Measurements from ENCODE around the gene PCDHGA9.
"Not testable (repeated sequence)": the region's sequence is repeated elsewhere in the genome, so short reads cannot be mapped to it uniquely, and the experiment has no call there.

GRCh38 chr5:141432726-141433125, 30.1 kb downstream of the PCDHGA9 start:
- TF ChIP-seq CBX5 (IDR thresholded peaks at IDR 0.05; ENCODE audit: low read depth); MLLT1 (IDR thresholded peaks at IDR 0.05); CEBPB (IDR thresholded peaks at IDR 0.05; ENCODE audit: borderline replicate concordance in 1 of 2, low read depth in 2 of 2, low read length in 2 of 2); NFYB (IDR thresholded peaks at IDR 0.05; ENCODE audit: insufficient read depth, low read depth, low read length): not testable (repeated sequence)
- TF ChIP-seq, protein P1, sequence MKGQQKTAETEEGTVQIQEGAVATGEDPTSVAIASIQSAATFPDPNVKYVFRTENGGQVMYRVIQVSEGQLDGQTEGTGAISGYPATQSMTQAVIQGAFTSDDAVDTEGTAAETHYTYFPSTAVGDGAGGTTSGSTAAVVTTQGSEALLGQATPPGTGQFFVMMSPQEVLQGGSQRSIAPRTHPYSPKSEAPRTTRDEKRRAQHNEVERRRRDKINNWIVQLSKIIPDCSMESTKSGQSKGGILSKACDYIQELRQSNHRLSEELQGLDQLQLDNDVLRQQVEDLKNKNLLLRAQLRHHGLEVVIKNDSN (IDR thresholded peaks at IDR 0.05; ENCODE audit: borderline replicate concordance, extremely low read length, insufficient read depth, low read depth, low read length), result not testable (repeated sequence)

Data from GM12878 (cell line).